GM04503 (cell line): Measurements from ENCODE around the gene OR10R2.

Source experiments
- DNase-seq: peaks from one replicate; pipeline ENCODE4 v3.0.0-alpha.2; 2012; ENCODE audit warnings: low read depth

Gene OR10R2

DNA sequence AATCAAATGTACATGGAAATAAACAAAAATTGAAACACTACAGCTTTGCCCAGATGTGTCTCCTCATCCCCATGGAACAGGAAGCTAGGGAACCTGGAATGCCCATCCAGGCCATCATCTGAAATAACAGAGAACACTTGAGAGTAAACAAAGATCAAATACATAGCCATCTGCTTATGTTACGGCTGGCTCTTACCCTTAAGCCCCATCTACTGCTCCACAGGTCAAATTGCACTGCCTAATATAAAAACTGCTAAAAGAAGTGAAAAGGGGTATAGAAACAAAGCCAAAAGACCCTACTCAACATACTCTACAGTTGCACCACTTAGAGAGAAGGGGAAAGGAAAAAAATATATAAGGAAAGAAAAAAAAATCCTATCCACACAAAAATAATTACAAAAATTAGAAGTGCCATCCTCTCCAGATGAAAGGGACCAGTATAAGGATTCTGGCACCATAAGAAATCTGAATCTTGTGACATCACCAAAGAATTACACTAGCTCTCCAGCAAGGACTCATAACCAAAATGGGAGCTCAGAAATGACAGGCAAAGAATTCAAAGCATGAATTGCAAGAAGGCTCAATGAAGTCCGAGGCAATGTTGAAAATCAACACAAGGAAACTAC lies 55.3 kb downstream of the OR10R2 start:
- no peak for DNase-seq
